SK-N-SH (cell line): ENCODE measurements around the gene STPG2.

Experiments used
- EZH2phosphoT487 ChIP-seq: fragments of 200-600 bp; sonication (generic); IDR thresholded peaks from 2 replicates; pipeline ENCODE4 v1.6.1; 2017; ENCODE audit warnings: low read depth, mixed run types, mild to moderate bottlenecking, antibody characterized with exemption, moderate library complexity, borderline replicate concordance
- FOSL2 ChIP-seq: IDR thresholded peaks from 2 replicates; pipeline ENCODE4 v1.4.0; 2012; ENCODE audit warnings: low read depth, mild to moderate bottlenecking, moderate library complexity, borderline replicate concordance
- FOXJ3 ChIP-seq: sonication (generic); formaldehyde crosslinking; IDR thresholded peaks from 2 replicates; pipeline ENCODE4 v1.5.1; 2020; ENCODE audit warnings: mild to moderate bottlenecking, missing genetic modification reagents
- MXI1 ChIP-seq: IDR thresholded peaks from 2 replicates; pipeline ENCODE4 v1.6.1; 2012; ENCODE audit warnings: mild to moderate bottlenecking, low read depth, low read length, improper control_type of control experiment
- NFIC ChIP-seq: IDR thresholded peaks from 2 replicates; pipeline ENCODE4 v1.4.0; 2012; ENCODE audit warnings: borderline replicate concordance
- NRF1 ChIP-seq: IDR thresholded peaks from 2 replicates; pipeline ENCODE4 v1.6.1; 2012; ENCODE audit warnings: low read depth, mild to moderate bottlenecking, low read length
- POLR2AphosphoS5 ChIP-seq: IDR thresholded peaks from 2 replicates; pipeline ENCODE4 v1.6.1; 2012; ENCODE audit warnings: low read depth, low read length
- SMC3 ChIP-seq: IDR thresholded peaks from 2 replicates; pipeline ENCODE4 v1.6.1; 2012; ENCODE audit warnings: low read depth, low read length, improper control_type of control experiment
- TF ChIP-seq, protein P1 (sequence below): IDR thresholded peaks from 2 replicates; pipeline ENCODE4 v1.4.0; 2012; ENCODE audit warnings: low read depth, borderline replicate concordance
- TF ChIP-seq, protein P2 (sequence below): fragments of 200-600 bp; sonication (generic); IDR thresholded peaks from 2 replicates; pipeline ENCODE4 v1.6.1; 2017; ENCODE audit warnings: antibody characterized with exemption, mild to moderate bottlenecking, moderate library complexity
- TF ChIP-seq, protein P3 (sequence below): IDR thresholded peaks from 2 replicates; pipeline ENCODE4 v1.6.1; 2012; ENCODE audit warnings: mild to moderate bottlenecking, low read depth, low read length, moderate library complexity

DNA sequence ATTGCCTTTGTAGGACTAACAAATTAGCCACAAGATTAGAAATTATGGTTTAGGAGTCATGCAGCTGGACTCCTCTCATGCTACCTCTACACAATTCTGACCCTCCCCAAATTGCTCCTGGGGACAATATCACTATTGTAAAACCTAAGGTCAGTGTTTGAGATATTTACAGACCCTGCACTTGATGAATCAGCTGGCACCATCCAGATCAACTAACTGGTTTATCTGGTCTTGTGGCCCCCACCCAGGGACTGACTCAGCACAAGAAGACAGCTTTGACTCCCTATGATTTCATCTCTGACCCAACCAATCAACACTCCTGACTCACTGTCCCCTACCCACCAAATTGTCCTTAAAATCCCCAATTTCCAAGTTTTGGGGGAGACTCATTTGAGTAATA lies 192.4 kb downstream of the STPG2 start:
- TF ChIP-seq, protein P1, sequence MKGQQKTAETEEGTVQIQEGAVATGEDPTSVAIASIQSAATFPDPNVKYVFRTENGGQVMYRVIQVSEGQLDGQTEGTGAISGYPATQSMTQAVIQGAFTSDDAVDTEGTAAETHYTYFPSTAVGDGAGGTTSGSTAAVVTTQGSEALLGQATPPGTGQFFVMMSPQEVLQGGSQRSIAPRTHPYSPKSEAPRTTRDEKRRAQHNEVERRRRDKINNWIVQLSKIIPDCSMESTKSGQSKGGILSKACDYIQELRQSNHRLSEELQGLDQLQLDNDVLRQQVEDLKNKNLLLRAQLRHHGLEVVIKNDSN = no peak
- no peak for TF ChIP-seq NRF1
- no peak for TF ChIP-seq EZH2phosphoT487
- no peak for TF ChIP-seq FOSL2
- no peak for TF ChIP-seq SMC3
- TF ChIP-seq MXI1 = no peak
- TF ChIP-seq, protein P2, sequence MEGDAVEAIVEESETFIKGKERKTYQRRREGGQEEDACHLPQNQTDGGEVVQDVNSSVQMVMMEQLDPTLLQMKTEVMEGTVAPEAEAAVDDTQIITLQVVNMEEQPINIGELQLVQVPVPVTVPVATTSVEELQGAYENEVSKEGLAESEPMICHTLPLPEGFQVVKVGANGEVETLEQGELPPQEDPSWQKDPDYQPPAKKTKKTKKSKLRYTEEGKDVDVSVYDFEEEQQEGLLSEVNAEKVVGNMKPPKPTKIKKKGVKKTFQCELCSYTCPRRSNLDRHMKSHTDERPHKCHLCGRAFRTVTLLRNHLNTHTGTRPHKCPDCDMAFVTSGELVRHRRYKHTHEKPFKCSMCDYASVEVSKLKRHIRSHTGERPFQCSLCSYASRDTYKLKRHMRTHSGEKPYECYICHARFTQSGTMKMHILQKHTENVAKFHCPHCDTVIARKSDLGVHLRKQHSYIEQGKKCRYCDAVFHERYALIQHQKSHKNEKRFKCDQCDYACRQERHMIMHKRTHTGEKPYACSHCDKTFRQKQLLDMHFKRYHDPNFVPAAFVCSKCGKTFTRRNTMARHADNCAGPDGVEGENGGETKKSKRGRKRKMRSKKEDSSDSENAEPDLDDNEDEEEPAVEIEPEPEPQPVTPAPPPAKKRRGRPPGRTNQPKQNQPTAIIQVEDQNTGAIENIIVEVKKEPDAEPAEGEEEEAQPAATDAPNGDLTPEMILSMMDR = no peak
- no peak for TF ChIP-seq FOXJ3 (CRISPR knock-in tag)
- no peak for TF ChIP-seq POLR2AphosphoS5
- TF ChIP-seq NFIC = no peak
- TF ChIP-seq, protein P3, sequence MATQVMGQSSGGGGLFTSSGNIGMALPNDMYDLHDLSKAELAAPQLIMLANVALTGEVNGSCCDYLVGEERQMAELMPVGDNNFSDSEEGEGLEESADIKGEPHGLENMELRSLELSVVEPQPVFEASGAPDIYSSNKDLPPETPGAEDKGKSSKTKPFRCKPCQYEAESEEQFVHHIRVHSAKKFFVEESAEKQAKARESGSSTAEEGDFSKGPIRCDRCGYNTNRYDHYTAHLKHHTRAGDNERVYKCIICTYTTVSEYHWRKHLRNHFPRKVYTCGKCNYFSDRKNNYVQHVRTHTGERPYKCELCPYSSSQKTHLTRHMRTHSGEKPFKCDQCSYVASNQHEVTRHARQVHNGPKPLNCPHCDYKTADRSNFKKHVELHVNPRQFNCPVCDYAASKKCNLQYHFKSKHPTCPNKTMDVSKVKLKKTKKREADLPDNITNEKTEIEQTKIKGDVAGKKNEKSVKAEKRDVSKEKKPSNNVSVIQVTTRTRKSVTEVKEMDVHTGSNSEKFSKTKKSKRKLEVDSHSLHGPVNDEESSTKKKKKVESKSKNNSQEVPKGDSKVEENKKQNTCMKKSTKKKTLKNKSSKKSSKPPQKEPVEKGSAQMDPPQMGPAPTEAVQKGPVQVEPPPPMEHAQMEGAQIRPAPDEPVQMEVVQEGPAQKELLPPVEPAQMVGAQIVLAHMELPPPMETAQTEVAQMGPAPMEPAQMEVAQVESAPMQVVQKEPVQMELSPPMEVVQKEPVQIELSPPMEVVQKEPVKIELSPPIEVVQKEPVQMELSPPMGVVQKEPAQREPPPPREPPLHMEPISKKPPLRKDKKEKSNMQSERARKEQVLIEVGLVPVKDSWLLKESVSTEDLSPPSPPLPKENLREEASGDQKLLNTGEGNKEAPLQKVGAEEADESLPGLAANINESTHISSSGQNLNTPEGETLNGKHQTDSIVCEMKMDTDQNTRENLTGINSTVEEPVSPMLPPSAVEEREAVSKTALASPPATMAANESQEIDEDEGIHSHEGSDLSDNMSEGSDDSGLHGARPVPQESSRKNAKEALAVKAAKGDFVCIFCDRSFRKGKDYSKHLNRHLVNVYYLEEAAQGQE = no peak
